ENCODE measurements around the gene TRMT1.

The TRMT1 gene

DNA sequence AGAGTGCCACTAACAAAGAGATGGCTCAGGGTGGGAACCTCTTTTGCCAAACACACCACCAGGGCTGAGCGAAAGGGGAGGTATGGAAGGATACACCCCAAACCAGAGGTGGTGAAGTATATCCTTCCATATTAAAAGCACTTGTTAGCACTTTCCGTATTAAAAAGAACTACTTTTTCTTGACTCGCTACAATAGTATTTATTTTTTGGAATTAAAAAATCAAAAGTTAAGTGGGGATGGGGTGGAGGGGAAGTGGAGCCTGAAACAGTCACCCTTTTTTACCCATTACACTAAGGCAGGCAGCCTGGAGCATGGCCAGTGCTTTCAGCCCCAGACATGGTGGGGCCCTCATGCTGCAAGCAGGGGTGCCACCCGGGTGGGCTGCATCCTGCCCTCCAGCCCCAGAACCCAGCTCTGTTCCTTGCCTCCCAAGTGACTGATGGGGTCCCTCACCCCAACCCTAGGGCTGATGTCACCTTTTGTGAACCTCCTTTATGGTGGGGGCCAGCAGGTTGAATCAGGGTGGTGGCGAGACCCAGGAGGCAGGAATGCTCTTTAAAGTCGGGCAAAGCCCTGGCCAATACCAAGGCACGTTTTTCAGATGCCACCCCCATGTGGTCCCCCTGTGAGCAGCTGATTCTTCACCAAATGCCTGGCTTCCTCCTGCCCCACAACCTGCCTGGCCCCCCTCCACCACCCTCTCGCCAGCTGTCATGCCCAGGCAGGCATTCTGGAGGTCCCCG, 44.9 kb downstream of the TRMT1 start:
- no peak for DNase-seq (ENCODE audit: low read depth)

DNA sequence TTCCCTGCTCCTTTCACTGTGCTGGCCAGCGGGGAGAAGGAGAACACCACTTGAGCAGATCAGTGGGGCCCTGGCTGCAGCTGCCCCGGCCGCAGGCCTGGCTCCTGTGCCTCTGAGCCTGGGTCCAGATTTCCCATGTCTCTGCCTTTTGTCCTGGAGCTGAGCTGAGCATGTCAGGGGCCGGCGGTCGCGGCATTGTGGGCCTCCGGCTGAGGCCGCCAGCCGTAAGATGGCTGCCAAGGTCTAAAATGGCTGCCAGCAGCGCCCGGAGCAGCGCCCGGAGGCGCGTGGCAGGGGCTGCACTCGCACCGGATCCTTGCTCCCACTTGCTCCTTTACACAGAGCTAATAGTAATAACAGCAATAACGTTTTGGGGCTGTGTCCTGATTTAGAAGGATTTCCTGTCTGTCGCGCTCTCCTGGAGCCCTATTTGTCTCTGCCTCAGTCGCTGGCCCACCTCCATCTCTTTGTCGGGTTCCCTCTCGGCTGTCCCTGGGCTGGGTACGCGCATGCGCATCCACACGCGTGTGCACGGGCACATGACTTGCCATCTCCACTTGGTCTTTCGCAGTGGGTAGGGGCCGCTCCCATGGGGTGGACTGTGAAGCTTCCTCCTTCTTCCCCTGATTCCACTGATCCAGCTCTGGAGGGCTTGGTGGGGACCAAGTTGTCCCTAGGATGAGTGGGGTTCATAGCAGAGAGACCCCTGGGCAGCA, 46.0 kb downstream of the TRMT1 start:
- no peak for DNase-seq (ENCODE audit: low read depth)

DNA sequence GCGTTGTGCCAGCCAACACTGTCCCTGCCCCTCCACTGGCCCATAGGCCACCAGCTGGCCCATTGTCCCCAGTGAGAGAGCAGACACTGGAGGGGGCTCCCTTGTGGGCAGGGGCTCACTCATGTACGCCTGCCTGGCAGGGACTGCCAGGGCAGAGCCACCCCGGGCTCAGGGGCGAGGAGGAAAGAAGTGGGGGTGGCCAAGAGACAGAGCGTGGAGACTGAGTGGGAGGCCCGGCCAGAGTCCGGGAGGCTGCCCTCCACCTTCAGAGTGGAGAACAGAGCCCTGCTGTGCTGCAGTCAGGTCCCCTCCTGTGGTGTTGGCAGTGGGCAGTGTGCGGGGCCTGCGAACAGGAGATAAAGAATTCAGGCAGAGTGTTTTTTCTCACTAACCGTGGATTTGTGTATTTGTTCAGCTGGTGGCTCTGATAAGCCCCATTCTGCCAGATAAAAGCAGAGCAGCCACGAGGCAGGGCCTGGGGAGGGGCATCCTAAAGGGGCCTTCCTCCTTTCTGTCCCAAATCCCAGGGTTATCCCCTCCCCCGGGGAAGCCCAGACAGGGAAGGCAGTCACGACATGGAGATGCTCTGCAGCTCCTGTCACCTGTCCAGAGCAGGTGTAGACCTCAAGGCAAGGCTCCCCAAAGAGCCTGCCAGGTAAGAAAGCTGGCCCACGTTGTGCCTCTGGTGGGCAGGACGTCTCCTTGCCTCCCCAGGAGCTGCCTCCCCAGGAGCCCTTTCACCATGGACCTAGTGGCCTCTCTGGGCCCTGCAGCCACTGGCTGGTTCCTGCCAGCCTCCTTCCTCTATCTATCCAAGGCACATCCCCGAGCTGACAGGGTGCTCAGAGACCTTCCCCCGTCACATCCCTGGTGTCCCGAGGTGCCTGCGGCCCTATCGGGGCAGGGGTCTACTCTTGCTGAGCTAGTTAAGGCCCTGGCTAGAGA, 46.9 kb downstream of the TRMT1 start:
- DNase-seq (ENCODE audit: low read depth), result no peak

DNA sequence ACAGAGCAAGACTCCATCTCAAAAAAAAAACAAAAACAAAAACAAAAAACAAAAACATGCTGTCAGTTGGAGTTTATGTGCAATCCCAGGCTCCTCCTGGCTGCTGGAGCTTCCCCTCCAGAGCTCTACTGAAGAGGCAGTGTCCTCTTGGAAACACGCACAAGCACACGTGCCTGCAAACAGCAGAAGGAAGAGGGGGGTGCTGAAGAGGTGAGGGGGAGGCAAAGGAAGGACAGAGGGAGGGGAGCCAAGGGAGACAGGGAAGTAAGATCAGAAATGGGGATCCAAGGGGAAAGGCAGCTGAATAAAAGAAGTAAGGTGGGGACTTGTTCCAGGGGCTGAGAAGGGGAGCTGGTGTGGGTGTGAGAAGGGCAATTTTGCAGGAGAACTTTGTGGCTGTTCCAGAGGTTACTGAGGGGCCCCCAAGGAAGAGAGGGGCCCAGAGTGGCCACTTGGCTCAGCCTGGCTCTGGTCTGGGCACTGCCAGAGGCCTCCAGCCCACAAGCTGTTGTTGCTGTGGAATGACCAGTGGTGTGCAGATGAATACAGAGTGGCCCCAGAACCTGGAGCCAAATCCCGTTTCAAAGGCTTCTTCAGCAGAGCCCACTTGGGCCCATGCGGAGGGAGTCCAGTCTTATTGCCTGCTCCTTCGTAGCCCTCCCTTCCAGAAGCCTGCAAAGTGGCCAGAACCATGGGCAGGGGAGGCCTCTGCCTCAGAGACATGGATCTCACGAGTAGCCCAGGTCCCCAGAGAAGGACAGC, 48.3 kb downstream of the TRMT1 start:
- DNase-seq (ENCODE audit: low read depth), result no peak

DNA sequence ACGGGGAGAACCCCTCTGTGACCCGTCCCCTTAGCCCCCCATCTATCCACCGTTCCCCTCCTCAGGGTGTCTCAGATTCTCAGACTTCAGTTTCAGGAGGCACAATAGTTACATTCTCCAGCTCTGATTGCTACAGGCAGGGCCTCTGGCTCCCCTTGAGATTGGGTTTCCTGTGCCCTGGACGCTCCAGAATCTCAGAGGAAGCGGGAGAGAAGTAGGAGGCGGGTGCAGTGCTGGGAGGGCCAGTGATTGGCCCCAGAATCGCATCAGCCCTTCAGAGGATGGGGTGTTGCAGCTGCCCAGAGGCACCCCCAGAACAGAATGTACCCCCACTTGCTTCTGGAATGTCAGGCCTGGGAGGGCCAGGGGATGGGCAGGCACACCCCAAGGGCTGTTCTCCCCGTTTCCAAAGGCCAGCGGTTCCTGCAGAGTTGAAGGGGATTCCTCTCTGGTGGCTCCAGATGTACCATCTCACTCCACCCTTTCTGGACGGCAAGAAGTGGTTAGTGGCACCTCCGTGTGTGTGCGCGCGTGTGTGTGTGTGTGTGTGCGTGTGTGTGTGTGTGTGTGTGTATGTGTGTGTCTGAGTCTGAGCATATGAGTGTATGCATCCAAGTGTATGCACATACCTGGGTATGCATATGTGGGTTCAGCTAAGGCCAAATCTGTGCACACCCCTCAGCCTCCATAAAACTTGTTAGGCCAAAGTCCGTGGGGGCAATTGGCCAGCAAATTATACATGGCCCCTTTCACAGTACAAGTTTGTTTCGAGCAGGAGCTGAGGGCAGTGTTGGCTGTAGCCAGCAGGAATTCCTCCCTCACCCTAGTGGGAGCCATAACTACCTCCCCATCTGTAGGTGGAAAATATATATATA, 49.4 kb downstream of the TRMT1 start:
- no peak for DNase-seq (ENCODE audit: low read depth)

DNA sequence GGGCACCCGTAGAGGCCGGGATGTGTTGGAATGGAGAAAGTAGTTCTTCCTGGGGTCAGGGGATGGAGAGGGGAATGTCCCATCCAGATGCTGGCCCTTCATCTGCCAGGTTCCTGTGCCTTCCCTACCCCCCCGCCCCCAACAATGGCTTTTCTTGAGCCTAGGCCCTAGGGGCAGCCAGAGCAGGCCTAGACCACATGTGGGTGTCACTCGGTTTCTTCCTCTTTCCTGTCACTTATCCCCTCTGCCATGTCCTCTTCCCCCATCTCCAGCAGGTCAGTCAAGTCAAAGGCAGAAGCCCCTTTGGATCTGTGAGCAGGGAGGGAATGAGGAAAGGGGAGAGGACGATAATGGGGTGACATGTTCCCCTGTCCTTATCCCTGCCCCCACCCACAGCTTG, 50.3 kb downstream of the TRMT1 start:
- DNase-seq (ENCODE audit: low read depth), result no peak

DNA sequence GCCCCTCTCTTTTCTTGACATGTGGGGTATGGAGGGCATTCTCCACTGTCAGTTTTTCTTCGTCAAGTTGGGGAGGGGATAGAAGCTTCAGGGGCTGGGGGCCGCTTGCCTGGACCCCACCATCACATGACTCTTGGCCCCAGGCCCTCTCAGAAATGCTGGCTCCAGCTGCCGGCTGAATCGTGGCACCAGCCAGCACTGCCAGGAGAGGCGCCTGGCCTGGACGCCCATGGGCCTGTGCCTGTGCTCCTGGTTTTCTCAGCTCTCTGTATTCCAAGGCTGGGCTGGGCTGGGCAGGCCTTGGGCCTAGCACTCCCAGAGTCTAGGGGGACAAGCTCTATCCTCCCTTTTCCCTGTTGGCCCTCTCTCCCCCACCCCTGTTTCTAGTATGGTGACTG, 52.4 kb downstream of the TRMT1 start:
- no peak for DNase-seq (ENCODE audit: low read depth)

DNA sequence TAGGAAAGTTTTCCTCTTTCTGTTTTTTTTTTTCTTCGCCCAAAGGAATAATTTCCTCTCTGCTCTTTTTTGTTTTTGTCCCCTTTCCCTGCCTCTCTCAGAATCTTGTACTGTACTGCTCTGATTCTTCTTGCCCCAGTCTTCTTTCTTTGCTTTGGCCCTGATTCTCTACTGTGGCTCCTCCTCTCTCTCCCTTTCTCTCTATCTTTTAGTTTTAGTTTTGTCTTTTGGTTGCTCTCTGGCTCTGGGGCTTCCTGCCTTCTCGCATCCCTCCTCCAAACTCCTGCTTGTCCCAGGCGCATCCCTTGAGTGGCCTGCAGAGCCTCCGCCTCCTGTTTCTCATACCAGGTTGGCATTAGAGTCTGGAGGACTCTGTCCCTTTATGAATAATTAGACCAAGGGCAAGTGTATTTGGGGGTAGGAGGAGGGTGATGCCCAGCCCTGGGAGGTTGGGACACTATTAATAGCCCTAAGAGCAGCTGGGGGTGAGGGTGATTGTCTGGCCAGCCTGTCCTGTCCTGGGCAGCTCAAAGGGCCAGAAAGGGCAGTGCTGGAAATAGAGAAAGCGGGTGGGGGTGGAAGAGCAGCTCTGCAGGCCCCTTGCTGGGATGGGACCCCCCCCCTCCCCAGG, 53.0 kb downstream of the TRMT1 start:
- DNase-seq (ENCODE audit: low read depth), result no peak

DNA sequence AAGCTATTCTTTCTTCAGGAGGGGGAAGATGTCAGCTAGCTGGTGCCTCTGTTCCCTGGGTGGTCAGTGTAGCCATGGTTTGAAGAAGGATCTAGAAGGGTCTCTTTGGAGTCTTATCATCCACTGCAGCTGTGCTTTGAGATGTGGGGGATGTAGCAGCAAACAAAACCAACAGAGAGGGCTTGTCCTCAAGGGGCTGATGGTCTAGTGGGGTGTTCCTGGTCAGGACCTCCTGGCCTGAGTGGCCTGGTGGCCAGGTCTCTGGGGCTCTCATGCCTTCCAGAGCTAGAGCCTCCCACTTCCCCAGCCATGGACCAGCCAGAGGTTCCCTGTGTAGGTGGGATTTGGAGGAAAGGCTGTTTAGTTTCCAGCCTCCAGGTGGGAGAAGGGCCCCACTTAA, 54.2 kb downstream of the TRMT1 start:
- no peak for DNase-seq (ENCODE audit: low read depth)

DNA sequence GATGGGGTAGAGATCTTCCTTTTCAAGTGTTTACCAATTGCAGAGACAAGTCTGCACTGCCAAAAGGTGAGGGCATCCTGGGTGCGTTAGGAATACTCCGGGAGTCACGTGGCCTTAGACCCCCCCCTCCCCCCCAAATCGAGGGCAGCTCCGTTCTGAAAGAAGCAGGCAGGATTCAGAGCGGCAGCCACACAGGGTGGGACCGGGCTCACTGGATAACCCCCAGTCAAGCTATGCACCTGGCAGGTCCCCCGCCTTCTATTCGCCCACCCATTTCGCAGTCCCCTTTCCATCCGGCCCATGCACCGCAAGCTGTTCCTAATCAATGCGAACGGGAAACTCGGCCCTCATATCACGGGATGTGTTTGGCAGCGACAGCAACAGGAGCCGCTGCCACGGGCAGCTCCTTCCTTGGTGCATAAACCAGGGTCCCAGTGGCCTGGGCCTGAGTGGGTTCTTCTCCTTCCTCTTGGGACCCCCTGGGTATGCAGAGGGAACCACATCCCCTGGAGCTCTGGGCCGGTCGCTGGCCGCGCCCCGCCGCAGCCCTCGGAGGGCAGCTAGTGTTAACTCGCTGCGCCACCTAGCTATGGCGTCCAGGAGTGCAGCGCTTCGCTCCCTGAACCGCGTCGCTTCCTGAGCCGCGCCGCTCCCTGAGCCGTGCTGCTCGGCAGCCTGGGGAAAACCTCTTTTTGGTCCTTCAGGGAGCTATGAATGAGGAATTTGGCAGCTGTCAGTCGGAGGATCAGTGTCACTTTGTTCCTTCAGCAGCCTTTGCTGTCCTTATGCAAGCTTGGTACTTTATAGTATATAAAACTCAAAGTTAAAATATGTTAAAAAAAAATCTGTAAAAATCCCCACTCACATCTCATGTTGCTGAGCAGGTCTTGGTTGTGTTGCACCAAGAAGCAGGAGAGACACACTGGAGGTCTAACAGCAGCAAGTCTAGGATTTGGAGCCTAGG, 55.3 kb downstream of the TRMT1 start:
- DNase-seq (ENCODE audit: low read depth), result peak; percentile 65

DNA sequence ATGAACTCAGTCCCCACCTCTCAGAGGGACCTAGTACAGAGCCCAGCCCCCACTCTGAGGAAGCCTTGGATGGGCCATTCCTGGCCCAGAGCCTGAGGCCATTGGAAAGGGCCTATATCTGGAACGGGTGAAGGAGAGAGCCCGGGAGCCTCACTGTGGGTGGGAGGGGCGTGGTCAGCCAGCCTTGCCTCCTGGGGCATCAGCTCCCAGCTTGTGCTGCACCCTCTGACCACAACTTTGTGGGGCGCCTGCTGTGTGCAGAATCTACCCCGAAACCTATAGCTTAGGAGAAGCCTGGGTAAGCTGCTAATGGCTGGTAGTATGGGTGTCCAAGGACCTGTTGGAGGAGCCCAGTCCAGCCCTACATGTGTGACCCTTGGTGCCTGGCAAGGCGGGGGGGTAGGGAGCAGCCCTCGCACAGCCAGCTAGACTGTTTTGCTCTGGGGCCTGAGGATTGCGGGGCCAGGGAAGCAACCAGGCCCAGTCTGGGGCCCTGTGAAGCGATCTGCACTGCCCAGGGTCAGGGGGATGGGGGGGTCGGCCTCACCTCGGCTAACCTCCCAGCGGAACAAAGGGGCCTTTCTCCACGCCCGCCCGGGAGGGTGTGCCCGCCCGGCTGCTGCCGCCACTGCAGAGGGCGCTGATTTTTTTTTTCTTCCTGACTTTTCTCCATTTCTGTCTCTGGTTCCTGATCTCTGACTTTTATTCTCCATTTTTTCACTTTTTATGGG, 56.1 kb downstream of the TRMT1 start:
- DNase-seq (ENCODE audit: low read depth), result no peak

DNA sequence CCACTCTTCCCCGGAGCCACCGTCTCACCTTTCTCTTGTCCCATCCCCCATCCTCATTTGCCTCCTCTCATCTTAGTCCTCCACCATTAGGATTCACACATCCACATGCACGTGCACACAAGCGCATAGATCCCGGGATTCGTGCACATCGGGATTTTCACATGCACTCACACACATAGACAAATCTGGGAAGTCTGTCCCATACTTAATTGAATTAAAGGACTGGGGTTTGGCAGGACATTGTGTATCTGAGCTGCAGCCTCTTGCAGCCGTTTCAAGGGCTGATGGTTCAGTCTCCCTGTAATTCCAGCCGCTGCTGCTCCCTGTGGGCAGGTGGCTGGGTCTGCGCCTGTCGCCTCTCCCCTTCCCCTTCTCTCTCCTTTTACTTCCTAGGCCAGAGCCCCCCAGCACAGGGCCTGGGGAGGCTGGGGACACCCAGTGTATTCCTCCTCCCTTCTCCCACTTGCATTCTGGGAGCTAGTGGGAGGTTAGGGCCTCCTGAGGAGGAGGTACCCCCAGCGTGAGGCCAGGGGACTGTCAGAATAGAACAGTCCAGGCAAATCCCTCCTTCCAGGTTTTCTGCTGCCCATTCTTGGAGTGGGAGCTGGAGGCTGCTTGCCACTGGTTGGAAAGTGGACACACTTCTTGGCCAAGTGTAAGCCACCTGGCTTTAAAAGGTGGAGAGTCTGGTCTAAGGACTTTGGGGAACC, 57.4 kb downstream of the TRMT1 start:
- DNase-seq (ENCODE audit: low read depth), result no peak

DNA sequence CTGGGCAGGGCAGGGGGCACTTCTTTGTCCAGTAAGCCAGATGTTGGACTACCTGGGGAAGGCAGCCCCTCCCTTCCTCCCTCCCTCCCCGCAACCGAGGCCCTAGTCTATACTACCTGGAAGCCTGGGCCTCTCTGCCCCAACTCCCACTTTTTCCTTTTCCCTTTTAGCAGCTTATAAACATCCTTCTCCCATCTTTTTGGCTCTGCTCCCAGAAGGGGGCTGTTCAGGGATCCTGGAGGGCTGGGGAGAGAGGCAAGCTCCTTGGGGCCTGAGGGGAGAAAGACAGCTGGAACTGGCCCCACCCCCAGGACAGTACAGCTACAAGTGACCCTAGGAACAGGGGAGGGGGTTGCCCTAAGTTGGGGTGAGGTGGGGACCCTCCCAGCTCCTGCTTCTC, 58.8 kb downstream of the TRMT1 start:
- DNase-seq (ENCODE audit: low read depth), result no peak

DNA sequence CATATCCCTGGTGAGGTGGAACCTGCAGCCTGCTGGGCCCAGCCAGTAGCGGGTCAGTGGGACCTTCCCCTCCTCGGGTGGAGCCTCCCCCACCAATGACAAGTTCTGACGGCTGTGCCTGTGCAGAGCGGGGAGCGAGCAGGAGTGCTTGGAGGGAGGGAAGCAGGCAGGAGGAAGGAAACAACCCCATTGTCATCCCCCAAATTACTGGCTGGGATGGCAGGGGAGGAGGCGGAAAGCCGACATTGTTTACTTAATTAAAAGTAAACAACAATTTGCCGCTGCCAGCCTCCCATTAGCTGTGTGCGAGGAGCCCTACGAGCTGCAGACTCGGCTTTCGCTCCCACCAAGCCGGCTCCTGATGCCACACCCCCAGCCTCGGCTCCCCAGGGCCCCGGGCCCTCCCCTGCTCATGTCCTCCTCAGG, 59.4 kb downstream of the TRMT1 start:
- DNase-seq (ENCODE audit: low read depth), result no peak

DNA sequence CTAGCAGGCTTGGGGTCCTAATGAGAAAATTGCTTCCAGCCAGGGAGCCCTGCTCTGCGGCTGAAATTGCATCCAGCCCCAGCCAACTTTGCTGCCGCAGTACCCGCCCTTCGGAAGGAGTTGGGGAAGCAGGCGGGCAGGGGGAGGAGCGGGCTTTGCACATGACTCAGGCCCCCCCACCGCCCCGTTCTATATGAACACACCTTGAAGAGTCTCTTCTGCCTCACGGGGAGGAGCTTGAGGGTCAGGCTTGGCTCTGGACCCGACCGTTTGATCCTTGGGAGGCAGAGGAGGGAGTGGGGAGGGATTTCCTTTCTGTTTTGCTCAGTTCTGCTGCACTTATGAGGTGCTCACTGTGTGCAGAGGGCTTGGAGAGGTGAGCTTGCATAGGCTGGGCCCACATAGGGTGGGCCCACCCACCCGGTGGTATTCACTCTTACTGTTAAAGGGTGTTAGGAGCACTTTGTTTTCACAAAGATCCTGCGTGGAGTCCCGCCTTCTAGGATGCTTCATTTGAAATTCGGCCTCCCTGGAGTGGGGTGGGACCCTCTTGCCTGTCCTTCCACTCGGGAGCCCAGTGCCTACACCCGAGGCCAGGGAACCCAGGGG, 60.4 kb downstream of the TRMT1 start:
- no peak for DNase-seq (ENCODE audit: low read depth)

DNA sequence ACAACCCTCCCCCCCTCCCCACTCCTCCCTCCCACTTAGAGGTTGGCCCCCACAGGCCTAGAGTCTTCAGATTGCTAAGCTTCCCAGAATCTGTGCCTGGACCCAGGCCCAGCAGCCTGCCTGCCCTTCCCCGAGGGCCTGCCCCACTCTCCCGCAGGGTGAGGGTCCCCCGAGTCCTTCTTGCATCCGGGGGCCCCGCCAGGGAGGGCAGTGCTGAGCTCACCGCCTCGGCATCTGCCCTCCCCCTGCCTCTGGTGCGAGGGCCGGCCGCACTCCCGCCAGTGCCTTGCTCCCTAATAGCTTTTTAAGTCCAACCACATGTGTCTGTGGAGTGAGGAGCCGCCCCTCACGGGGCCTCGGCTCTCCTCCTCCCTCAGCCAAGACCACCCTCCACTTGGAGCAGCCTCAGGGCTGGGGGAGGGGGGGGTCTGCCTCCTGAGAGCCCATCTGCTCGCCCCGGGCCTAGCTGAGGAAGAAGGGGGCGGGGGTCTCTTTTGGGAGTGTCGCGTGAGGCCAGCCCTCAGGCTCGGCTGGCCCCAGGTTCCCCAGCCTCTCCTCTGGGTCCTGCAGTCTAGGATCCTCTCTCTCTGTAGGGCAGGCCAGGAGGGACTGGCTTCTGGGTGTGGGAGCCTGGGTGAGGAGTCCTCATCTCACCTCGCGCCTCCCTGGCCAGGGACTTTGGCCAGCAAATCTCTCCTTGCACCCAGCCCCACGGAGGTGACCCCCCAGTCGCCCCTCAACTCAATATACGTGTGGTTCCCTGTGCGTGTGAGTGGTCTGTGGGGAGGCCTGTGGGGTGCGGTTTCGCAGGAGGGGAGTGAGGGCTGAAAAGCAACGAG, 61.1 kb downstream of the TRMT1 start:
- DNase-seq (ENCODE audit: low read depth), result no peak
